CD4-positive, alpha-beta T cell (primary cell): ENCODE results near the gene NR3C2. TPM values are rescaled to one million over a fixed set of nuclear protein-coding genes. Genes with fewer than 3 reads are reported as not detected.

Source experiments
- ATAC-seq: fragments of 200-7000 bp; cut with Tn5 transposase; one replicate; pipeline ENCODE4 v1.10.0; 2022; ENCODE audit warnings: mild to moderate bottlenecking; ENCODE audit not compliant: poor library complexity
- CTCF ChIA-PET: fragments of 350-600 bp; sonication (Branson Sonifier 250); formaldehyde crosslinking; loops from one replicate; lab custom pipeline; 2021; ENCODE audit warnings: antibody characterized with exemption, inconsistent platforms; lab: Charles Lee
- POLR2A ChIA-PET: fragments of 350-600 bp; sonication (Branson Sonifier 250); formaldehyde crosslinking; loops from one replicate; lab custom pipeline; 2021; ENCODE audit warnings: antibody characterized with exemption, inconsistent platforms; lab: Charles Lee
- DNase-seq, 14 experiments: peaks; one replicate each; pipeline ENCODE4 v3.0.0-alpha.2; 2013 to 2020; ENCODE audit warnings: mixed read lengths in 2 of 14
- H3K27ac ChIP-seq, 2 donors: one replicate each; pipeline versions ENCODE4 v1.5.1 to v1.7.0; 2013; ENCODE audit warnings: low read length in 2 of 2, low read depth in 1 of 2, mild to moderate bottlenecking in 1 of 2
- H3K27me3 ChIP-seq, 2 experiments: 1 replicate in 1 of 2; 2 replicates in 1 of 2; pipeline versions ENCODE4 v1.6.1 to v1.7.0; 2013; ENCODE audit warnings: low read length in 2 of 2, control low read depth in 1 of 2, mild to moderate bottlenecking in 1 of 2, moderate library complexity in 1 of 2; ENCODE audit not compliant: insufficient read depth in 2 of 2, control insufficient read depth in 1 of 2
- H3K36me3 ChIP-seq: one replicate; pipeline ENCODE4 v1.6.1; 2013; ENCODE audit warnings: low read length, control low read depth; ENCODE audit not compliant: insufficient read depth
- H3K4me1 ChIP-seq: one replicate; pipeline ENCODE4 v1.6.1; 2013; ENCODE audit warnings: low read length, control low read depth; ENCODE audit not compliant: insufficient read depth
- H3K4me3 ChIP-seq: one replicate; pipeline ENCODE4 v1.5.1; 2013; ENCODE audit warnings: mild to moderate bottlenecking, low read length, moderate library complexity
- H3K9me3 ChIP-seq, 2 experiments: 1 replicate in 1 of 2; 2 replicates in 1 of 2; pipeline versions ENCODE4 v1.6.1 to v1.7.0; 2013; ENCODE audit warnings: low read length in 2 of 2, mild to moderate bottlenecking in 2 of 2, control low read depth in 1 of 2, moderate library complexity in 1 of 2; ENCODE audit not compliant: control insufficient read depth in 1 of 2, insufficient read depth in 1 of 2
- H3K27ac Mint-ChIP-seq: one replicate; pipeline ENCODE4 v1.8.0; 2020; ENCODE audit warnings: mixed read lengths
- H3K27me3 Mint-ChIP-seq: one replicate; pipeline ENCODE4 v1.8.0; 2021; ENCODE audit warnings: mixed read lengths
- H3K36me3 Mint-ChIP-seq: one replicate; pipeline ENCODE4 v1.8.0; 2021; ENCODE audit warnings: low read depth, mixed read lengths
- H3K4me1 Mint-ChIP-seq: one replicate; pipeline ENCODE4 v1.8.0; 2021; ENCODE audit warnings: low read depth, mixed read lengths
- H3K4me3 Mint-ChIP-seq: one replicate; pipeline ENCODE4 v1.8.0; 2020; ENCODE audit warnings: mild to moderate bottlenecking, mixed read lengths
- H3K9me3 Mint-ChIP-seq: one replicate; pipeline ENCODE4 v1.8.0; 2020; ENCODE audit warnings: mixed read lengths
- intact Hi-C, 2 experiments: fragments of 100-400 bp; cut with DNase I in 1 of 2; cut with micrococcal nuclease in 1 of 2; formaldehyde crosslinking; loops; one replicate each; pipeline versions ENCODE4 v1.15.1 to v1.9.0; 2023 to 2025; cut with DNase I, micrococcal nuclease
- total RNA-seq, 174 experiments: library from RNA in 2 of 174; stranded (reverse) in 2 of 174; gene quantifications; one replicate each; pipeline ENCODE4 v1.2.3 and lab custom pipeline; 2021 to 2026
- TF ChIP-seq, protein P1 (sequence below): fragments of 200-600 bp; IDR thresholded peaks from one replicate; pipeline ENCODE4 v1.8.0; 2022; ENCODE audit warnings: antibody characterized with exemption, mild to moderate bottlenecking

Gene NR3C2
- total RNA-seq, 2 experiments from 2014 or later, result 31.6 to 35.0 TPM

DNA sequence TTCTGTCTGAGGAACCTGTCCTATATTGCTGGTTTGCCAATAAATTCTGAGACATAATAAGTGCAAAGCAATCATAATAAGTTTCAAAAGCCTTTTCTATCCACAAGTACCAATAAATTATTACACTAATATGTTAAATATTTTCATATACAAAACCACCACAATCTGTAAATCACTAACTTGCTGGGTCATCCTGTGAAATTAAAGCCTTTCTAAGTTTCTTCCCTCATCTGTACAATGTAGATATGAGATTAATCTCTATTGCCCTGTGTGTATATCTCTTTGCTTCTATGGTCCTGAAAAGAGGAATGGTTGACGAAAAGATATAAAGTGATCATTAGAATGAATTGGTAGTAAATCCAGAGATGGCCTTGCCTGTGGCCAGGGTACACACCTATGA is 231.6 kb downstream of the NR3C2 start:
- Mint-ChIP-seq H3K36me3 (no peaks in the 10 kb centered on the region), H3K27ac (no peak overlapping the region), H3K9me3 (no peaks in the 10 kb centered on the region), H3K27me3 (no peaks in the 10 kb centered on the region), H3K4me1 (peaks cover 5% of the 10 kb centered on the region), H3K4me3 (no peak overlapping the region)
- H3K4me3 ChIP-seq, result no peak overlapping the region
- POLR2A ChIA-PET, result no interaction called here
- intact Hi-C loops, result no loop called here
- no peaks in the 10 kb centered on the region for H3K4me1 ChIP-seq
- H3K27me3 ChIP-seq, result no peaks in the 10 kb centered on the region
- CTCF ChIA-PET, result no interaction called here
- ATAC-seq, result no peak
- no peak for DNase-seq
- no peak overlapping the region for H3K27ac ChIP-seq
- TF ChIP-seq, protein P1, sequence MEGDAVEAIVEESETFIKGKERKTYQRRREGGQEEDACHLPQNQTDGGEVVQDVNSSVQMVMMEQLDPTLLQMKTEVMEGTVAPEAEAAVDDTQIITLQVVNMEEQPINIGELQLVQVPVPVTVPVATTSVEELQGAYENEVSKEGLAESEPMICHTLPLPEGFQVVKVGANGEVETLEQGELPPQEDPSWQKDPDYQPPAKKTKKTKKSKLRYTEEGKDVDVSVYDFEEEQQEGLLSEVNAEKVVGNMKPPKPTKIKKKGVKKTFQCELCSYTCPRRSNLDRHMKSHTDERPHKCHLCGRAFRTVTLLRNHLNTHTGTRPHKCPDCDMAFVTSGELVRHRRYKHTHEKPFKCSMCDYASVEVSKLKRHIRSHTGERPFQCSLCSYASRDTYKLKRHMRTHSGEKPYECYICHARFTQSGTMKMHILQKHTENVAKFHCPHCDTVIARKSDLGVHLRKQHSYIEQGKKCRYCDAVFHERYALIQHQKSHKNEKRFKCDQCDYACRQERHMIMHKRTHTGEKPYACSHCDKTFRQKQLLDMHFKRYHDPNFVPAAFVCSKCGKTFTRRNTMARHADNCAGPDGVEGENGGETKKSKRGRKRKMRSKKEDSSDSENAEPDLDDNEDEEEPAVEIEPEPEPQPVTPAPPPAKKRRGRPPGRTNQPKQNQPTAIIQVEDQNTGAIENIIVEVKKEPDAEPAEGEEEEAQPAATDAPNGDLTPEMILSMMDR, result no peak
- no peaks in the 10 kb centered on the region for H3K9me3 ChIP-seq
- H3K36me3 ChIP-seq, result no peaks in the 10 kb centered on the region

DNA sequence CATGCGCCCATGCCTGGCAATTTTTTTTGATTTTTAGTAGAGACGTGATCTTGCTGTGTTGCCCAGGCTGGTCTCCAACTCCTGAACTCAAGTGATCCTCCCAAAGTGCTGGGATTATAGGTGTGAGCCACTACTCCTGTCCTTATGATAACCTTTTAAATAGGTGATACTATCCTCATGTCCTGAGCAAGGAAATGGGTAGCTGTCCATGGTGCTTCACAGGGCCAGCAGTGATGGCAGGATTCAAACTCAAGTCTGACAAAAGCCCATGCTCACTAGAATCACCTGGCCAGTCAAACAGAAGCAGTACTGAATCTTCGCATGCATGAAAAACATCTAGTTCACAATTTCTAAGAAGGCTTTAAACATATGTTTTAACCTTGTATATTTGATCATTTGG is 235.1 kb downstream of the NR3C2 start:
- TF ChIP-seq, protein P1, result no peak
- POLR2A ChIA-PET, result interaction anchor here (1.2 to 1.6 kb wide), 2 partner anchors 10 to 236 kb away, joined by 3 to 4 read pairs; partner anchors contain the start of gene NR3C2

DNA sequence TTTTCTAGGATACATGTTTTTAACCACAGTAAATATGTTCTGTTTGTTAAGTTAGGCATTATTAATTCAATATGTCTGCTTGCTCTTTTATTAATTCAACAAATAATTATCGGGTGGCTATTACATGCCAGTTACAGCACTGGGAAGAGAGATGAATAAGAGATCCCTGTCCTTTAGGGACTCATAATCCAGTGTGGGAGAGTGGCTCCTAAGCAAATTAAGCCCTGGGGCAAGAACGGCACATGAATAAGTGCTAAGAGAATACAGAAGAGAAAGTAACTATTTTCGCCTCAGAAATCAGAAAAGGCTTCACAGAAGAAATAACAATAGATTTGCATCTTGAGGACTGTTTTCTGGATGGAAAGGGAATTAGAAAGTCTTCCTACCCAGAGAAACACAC is 236.7 kb downstream of the NR3C2 start:
- intact Hi-C loops, result no loop called here
- H3K9me3 ChIP-seq, result no peaks in the 10 kb centered on the region
- POLR2A ChIA-PET, result no interaction called here
- H3K36me3 ChIP-seq, result no peaks in the 10 kb centered on the region
- CTCF ChIA-PET, result no interaction called here
- DNase-seq, result no peak
- H3K27me3 Mint-ChIP-seq, result no peaks in the 10 kb centered on the region
- peaks cover 2% of the 10 kb centered on the region for H3K4me1 Mint-ChIP-seq
- H3K4me1 ChIP-seq, result no peaks in the 10 kb centered on the region
- H3K4me3 Mint-ChIP-seq, result no peak overlapping the region
- H3K36me3 Mint-ChIP-seq, result peaks cover 1% of the 10 kb centered on the region
- H3K27ac Mint-ChIP-seq, result no peak overlapping the region
- H3K27me3 ChIP-seq, result no peaks in the 10 kb centered on the region
- H3K27ac ChIP-seq, result no peak overlapping the region
- no peak overlapping the region for H3K4me3 ChIP-seq
- no peaks in the 10 kb centered on the region for H3K9me3 Mint-ChIP-seq
- no peak for ATAC-seq
- TF ChIP-seq, protein P1, result no peak

More for the DNA sequence above, 235.1 kb downstream of the NR3C2 start:
- Histone ChIP-seq H3K36me3 (no peaks in the 10 kb centered on the region), H3K4me1 (no peaks in the 10 kb centered on the region), H3K27me3 (no peaks in the 10 kb centered on the region), H3K27ac (no peak overlapping the region), H3K4me3 (no peak overlapping the region), H3K9me3 (no peaks in the 10 kb centered on the region)
- H3K27ac Mint-ChIP-seq, result no peak overlapping the region
- no peak for ATAC-seq
- no peaks in the 10 kb centered on the region for H3K36me3 Mint-ChIP-seq
- CTCF ChIA-PET, result no interaction called here
- DNase-seq, result no peak
- no peaks in the 10 kb centered on the region for H3K27me3 Mint-ChIP-seq
- H3K4me3 Mint-ChIP-seq, result no peak overlapping the region
- intact Hi-C loops, result no loop called here
- no peaks in the 10 kb centered on the region for H3K4me1 Mint-ChIP-seq
- H3K9me3 Mint-ChIP-seq, result no peaks in the 10 kb centered on the region
